ENCODE measurements around the gene CHCHD6. TPM values are rescaled to one million over a fixed set of nuclear protein-coding genes. Genes with fewer than 3 reads are reported as not detected.

CHCHD6 gene
- total RNA-seq, 1 donor: 9.1 TPM

DNA sequence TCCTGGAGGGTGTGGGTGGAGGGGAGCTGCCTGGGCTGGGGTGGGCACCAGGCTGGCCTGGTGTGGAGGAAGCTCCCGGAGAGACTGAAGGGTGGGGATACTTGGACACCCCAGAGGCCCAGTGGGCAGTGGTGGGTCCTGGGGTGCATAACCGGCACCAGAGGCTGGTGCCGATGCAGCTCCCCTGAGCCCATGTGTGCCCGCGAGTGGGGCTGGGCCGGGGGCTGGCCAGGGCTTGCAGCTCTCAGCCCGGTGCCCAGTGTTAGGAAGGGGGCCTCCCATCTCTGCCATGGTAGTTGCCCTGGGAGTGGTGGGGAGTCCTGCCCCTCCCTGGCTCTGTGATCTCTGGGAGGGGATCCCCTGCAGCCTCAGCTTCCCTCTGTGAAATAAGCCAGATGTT is 288.2 kb downstream of the CHCHD6 start:
- no peak for DNase-seq (ENCODE audit: low read depth)
- H3K4me3 ChIP-seq (ENCODE audit: low read depth, low read length): no peak overlapping the region
- TF ChIP-seq CTCF (IDR thresholded peaks at IDR 0.05; ENCODE audit: insufficient read depth, low read depth, low read length): no peak

GRCh38 chr3:126992776-126993175 is 288.7 kb downstream of the CHCHD6 start:
- H3K4me3 ChIP-seq (ENCODE audit: low read depth, low read length): no peak overlapping the region
- no peak for DNase-seq (ENCODE audit: low read depth)
- TF ChIP-seq CTCF (IDR thresholded peaks at IDR 0.05; ENCODE audit: insufficient read depth, low read depth, low read length): no peak

GRCh38 chr3:126993436-126993835 is 289.4 kb downstream of the CHCHD6 start:
- no peak for DNase-seq (ENCODE audit: low read depth)
- TF ChIP-seq CTCF (IDR thresholded peaks at IDR 0.05; ENCODE audit: insufficient read depth, low read depth, low read length): no peak

DNA sequence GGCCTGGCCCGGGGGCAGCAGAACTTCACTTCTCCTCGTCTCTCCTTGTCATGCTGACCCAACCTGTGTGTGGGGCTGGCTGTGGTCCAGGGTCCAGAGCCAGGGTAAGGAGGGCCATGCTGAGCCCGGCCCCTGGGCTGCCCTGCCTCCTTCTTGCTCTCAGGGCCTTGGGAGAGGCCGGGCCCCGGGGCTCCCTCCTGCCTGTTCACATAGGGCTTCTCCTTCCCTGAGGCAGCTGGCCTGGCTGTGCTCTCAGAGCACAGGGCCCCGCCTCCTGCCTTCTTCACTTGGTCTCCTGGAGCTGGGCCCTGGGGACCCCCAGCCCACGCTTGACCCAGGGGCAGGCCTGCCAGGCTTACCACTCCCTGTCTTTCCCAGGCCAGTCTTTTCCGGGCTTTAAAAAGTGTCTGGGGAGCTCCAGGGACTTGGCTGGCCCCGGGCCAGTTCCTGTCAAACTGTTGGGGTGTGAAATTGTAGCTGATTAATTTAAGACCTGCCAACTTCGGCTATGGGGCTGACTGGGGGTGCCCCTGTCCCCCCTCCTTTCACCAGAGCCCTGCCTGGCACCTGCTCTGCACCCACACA is 290.7 kb downstream of the CHCHD6 start:
- no peak for DNase-seq (ENCODE audit: low read depth)
- no peak for TF ChIP-seq CTCF (IDR thresholded peaks at IDR 0.05; ENCODE audit: insufficient read depth, low read depth, low read length)

More at GRCh38 chr3:126993436-126993835, 289.4 kb downstream of the CHCHD6 start:
- no peak overlapping the region for H3K4me3 ChIP-seq (ENCODE audit: low read depth, low read length)

DNA sequence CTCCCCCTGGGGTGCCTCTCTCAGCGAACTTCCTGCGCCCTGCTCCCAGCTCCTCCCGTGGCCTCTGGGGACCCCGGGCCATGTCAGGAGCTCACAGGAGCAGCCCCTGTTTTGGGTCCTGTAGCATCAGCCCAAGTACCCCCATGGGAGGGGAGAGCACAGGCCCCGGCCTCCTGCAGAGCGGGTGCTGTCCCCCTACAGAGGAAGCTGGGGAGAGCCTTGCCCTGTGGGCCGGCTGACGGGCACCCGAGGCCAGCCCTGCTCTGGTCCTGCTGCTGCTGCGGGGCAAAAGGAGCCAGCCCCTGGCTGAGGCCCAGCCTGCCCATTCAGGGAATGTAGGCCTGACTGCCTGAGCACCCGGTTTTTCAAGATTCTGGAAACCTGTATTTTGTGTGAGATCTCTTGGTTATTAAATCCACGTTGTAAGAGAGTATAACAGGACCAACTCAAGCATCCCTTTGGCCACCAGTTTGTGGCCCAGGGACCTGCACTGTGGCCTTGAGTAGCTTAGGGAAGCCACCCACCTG is 291.3 kb downstream of the CHCHD6 start:
- no peak overlapping the region for H3K4me3 ChIP-seq (ENCODE audit: low read depth, low read length)
- TF ChIP-seq CTCF (IDR thresholded peaks at IDR 0.05; ENCODE audit: insufficient read depth, low read depth, low read length): no peak
- DNase-seq (ENCODE audit: low read depth): no peak

More for the DNA sequence above, 290.7 kb downstream of the CHCHD6 start:
- no peak overlapping the region for H3K4me3 ChIP-seq (ENCODE audit: low read depth, low read length)

GRCh38 chr3:126995926-126996512 is 292.0 kb downstream of the CHCHD6 start:
- no peak for DNase-seq (ENCODE audit: low read depth)
- TF ChIP-seq CTCF (IDR thresholded peaks at IDR 0.05; ENCODE audit: insufficient read depth, low read depth, low read length): peak; percentile 2
- no peak overlapping the region for H3K4me3 ChIP-seq (ENCODE audit: low read depth, low read length)

Measured in fibroblast of villous mesenchyme (primary cell).